IMR-90 (cell line): ENCODE data around the gene SNED1. TPM values are rescaled to one million over a fixed set of nuclear protein-coding genes. Genes with fewer than 3 reads are reported as not detected.

Experiments used
- ATAC-seq: fragments of 200-7000 bp; cut with Tn5 transposase; 2 replicates; pipeline ENCODE4 v1.9.1; 2020; ENCODE audit warnings: low read depth, mild to moderate bottlenecking, moderate library complexity
- BruUV-seq: library from RNA; stranded (reverse); fragments of 400-500 nt; replicated peaks from 2 replicates; lab custom pipeline; 2021; lab: Mats Ljungman, UMichigan
- CTCF ChIA-PET: fragments of 300-600 bp; formaldehyde crosslinking; extraction: SDS; loops from one replicate; lab custom pipeline; 2021; ENCODE audit warnings: antibody characterized with exemption; lab: Yijun Ruan, JAX
- POLR2A ChIA-PET: fragments of 300-600 bp; sonication (Branson Sonifier 250); formaldehyde crosslinking; loops from one replicate; lab custom pipeline; 2022; ENCODE audit warnings: antibody characterized with exemption; ENCODE audit not compliant: unreplicated experiment; lab: Charles Lee
- DNase-seq: peaks from one replicate; pipeline ENCODE4 v3.0.0; 2013
- H2AFZ ChIP-seq: replicated peaks from 2 replicates; pipeline ENCODE3; 2013; ENCODE audit warnings: low read length, mild to moderate bottlenecking; ENCODE audit not compliant: poor library complexity
- H2AK5ac ChIP-seq: 2 replicates; pipeline ENCODE4 v1.6.1; 2013; ENCODE audit warnings: low read depth, low read length, inconsistent platforms
- H2AK9ac ChIP-seq: replicated peaks from 2 replicates; pipeline ENCODE3; 2013; ENCODE audit warnings: mild to moderate bottlenecking, low read depth, low read length, moderate library complexity; ENCODE audit not compliant: poor library complexity
- H2BK120ac ChIP-seq: 2 replicates; pipeline ENCODE4 v1.6.1; 2013; ENCODE audit warnings: low read depth, low read length, inconsistent platforms
- H2BK15ac ChIP-seq: 3 replicates; pipeline ENCODE4 v1.6.1; 2013; ENCODE audit warnings: low read depth, low read length, inconsistent platforms
- H2BK20ac ChIP-seq: 2 replicates; pipeline ENCODE4 v1.6.1; 2013; ENCODE audit warnings: low read depth, mild to moderate bottlenecking, inconsistent platforms, low read length, moderate library complexity
- H2BK5ac ChIP-seq: 2 replicates; pipeline ENCODE4 v1.6.1; 2013; ENCODE audit warnings: mild to moderate bottlenecking, low read depth, low read length, inconsistent platforms; ENCODE audit not compliant: poor library complexity, severe bottlenecking
- H3K14ac ChIP-seq: replicated peaks from 2 replicates; pipeline ENCODE4 v1.6.1; 2013; ENCODE audit warnings: low read depth, low read length, inconsistent platforms
- H3K18ac ChIP-seq: 2 replicates; pipeline ENCODE4 v1.6.1; 2013; ENCODE audit warnings: low read depth, low read length, control low read depth
- H3K23ac ChIP-seq: 2 replicates; pipeline ENCODE4 v1.6.1; 2013; ENCODE audit warnings: low read depth, low read length, inconsistent platforms
- H3K27ac ChIP-seq: 2 replicates; pipeline ENCODE4 v1.5.1; 2013; ENCODE audit warnings: mild to moderate bottlenecking, control low read depth, low read length; ENCODE audit not compliant: insufficient read depth
- H3K27me3 ChIP-seq: 2 replicates; pipeline ENCODE4 v1.6.1; 2013; ENCODE audit warnings: low read length; ENCODE audit not compliant: control insufficient read depth, insufficient read depth
- H3K36me3 ChIP-seq: 2 replicates; pipeline ENCODE4 v1.6.1; 2013; ENCODE audit warnings: low read length, mixed read lengths; ENCODE audit not compliant: control insufficient read depth, insufficient read depth
- H3K4ac ChIP-seq: 2 replicates; pipeline ENCODE4 v1.6.1; 2013; ENCODE audit warnings: low read depth, low read length, inconsistent platforms
- H3K4me1 ChIP-seq: 2 replicates; pipeline ENCODE4 v1.6.1; 2013; ENCODE audit warnings: low read length, mixed read lengths; ENCODE audit not compliant: control insufficient read depth, insufficient read depth
- H3K4me2 ChIP-seq: 2 replicates; pipeline ENCODE4 v1.6.1; 2013; ENCODE audit warnings: low read depth, mild to moderate bottlenecking, control low read depth, low read length, moderate library complexity
- H3K4me3 ChIP-seq: 2 replicates; pipeline ENCODE4 v1.5.1; 2013; ENCODE audit warnings: low read depth, mild to moderate bottlenecking, control low read depth, low read length, moderate library complexity; ENCODE audit not compliant: insufficient read depth
- H3K56ac ChIP-seq: 2 replicates; pipeline ENCODE4 v1.6.1; 2013; ENCODE audit warnings: low read length, inconsistent platforms; ENCODE audit not compliant: insufficient read depth; ENCODE audit errors: extremely low read depth
- H3K79me1 ChIP-seq, 2 experiments: 2 replicates each; pipeline ENCODE4 v1.6.1; 2013; ENCODE audit warnings: low read length in 2 of 2, inconsistent platforms in 1 of 2, low read depth in 1 of 2
- H3K9ac ChIP-seq: 2 replicates; pipeline ENCODE4 v1.6.1; 2013; ENCODE audit warnings: low read depth, low read length, control low read depth
- H3K9me1 ChIP-seq: 2 replicates; pipeline ENCODE4 v1.6.1; 2013; ENCODE audit warnings: low read length, inconsistent platforms; ENCODE audit not compliant: insufficient read depth
- H3K9me3 ChIP-seq: 2 replicates; pipeline ENCODE4 v1.6.1; 2013; ENCODE audit warnings: low read length; ENCODE audit not compliant: control insufficient read depth, insufficient read depth
- H4K20me1 ChIP-seq: 2 replicates; pipeline ENCODE4 v1.6.1; 2013; ENCODE audit warnings: low read length, inconsistent platforms; ENCODE audit not compliant: insufficient read depth
- H4K5ac ChIP-seq: 2 replicates; pipeline ENCODE4 v1.6.1; 2013; ENCODE audit warnings: mild to moderate bottlenecking, low read depth, low read length, control low read depth
- H4K8ac ChIP-seq, 2 experiments: 2 replicates each; pipeline ENCODE4 v1.6.1; 2013; ENCODE audit warnings: low read depth in 2 of 2, low read length in 2 of 2, control low read depth in 1 of 2, inconsistent platforms in 1 of 2
- H4K91ac ChIP-seq: 2 replicates; pipeline ENCODE4 v1.6.1; 2013; ENCODE audit warnings: low read depth, low read length, inconsistent platforms; ENCODE audit not compliant: insufficient read depth
- CEBPB ChIP-seq: IDR thresholded peaks from 2 replicates; pipeline ENCODE4 v1.6.1; 2012; ENCODE audit warnings: low read depth, low read length, improper control_type of control experiment
- CHD1 ChIP-seq: IDR thresholded peaks from 2 replicates; pipeline ENCODE4 v1.6.1; 2012; ENCODE audit warnings: low read depth, low read length, improper control_type of control experiment
- MAZ ChIP-seq: IDR thresholded peaks from 2 replicates; pipeline ENCODE4 v1.6.1; 2012; ENCODE audit warnings: low read depth, mild to moderate bottlenecking, low read length, improper control_type of control experiment, moderate library complexity, borderline replicate concordance
- MXI1 ChIP-seq: IDR thresholded peaks from 2 replicates; pipeline ENCODE4 v1.6.1; 2012; ENCODE audit warnings: low read depth, mild to moderate bottlenecking, low read length, moderate library complexity, borderline replicate concordance
- NFE2L2 ChIP-seq: fragments of 150-350 bp; IDR thresholded peaks from 2 replicates; pipeline ENCODE4 v1.6.1; 2016; ENCODE audit warnings: low read depth, mild to moderate bottlenecking, low read length
- RCOR1 ChIP-seq: IDR thresholded peaks from 2 replicates; pipeline ENCODE4 v1.6.1; 2012; ENCODE audit warnings: mild to moderate bottlenecking, low read length, improper control_type of control experiment; ENCODE audit not compliant: insufficient replicate concordance
- WGBS, 2 experiments: methylation state at CpG; one replicate each; pipeline versions ENCODE4 v1.1.5 to v1.1.7; 2013; ENCODE audit warnings: missing lambda C conversion rate in 2 of 2; ENCODE audit not compliant: insufficient read length in 1 of 2; ENCODE audit errors: extremely low coverage in 2 of 2; 5-methylcytosine and 5-hydroxymethylcytosine counted together
- dilution Hi-C: fragments of 300-500 bp; cut with HindIII; formaldehyde crosslinking; loops from one replicate; pipeline ENCODE4 v1.14.3; 2018; ENCODE audit warnings: low sequenced_read_pairs; ENCODE audit not compliant: unreplicated experiment
- in situ Hi-C: fragments of 300-500 bp; cut with MboI; formaldehyde crosslinking; loops from 3 replicates; pipeline ENCODE4 v1.14.3; 2019; ENCODE audit warnings: low sequenced_read_pairs, inconsistent platforms, mixed read lengths
- intact Hi-C: fragments of 100-400 bp; cut with micrococcal nuclease; formaldehyde crosslinking; loops from 2 replicates; pipeline ENCODE4 v1.10.0; 2022
- polyA plus RNA-seq, 3 experiments: library from polyadenylated mRNA; depleted of rRNA; stranded (reverse); fragments of >200 nt; gene quantifications; 2 replicates each; pipeline ENCODE4 v1.2.3, GENCODE V29; 2012; ENCODE audit warnings: low replicate concordance in 1 of 3
- total RNA-seq: library from RNA; depleted of rRNA; stranded (reverse); fragments of >200 nt; gene quantifications from 2 replicates; pipeline ENCODE4 v1.2.3, GENCODE V29; 2012
- TF ChIP-seq, protein P1 (sequence below): fragments of 150-350 bp; IDR thresholded peaks from 2 replicates; pipeline ENCODE4 v1.6.1; 2017; ENCODE audit warnings: mild to moderate bottlenecking, antibody characterized with exemption, low read length, low read depth

The SNED1 gene
- total and polyA plus RNA-seq, 2 of the 4 experiments (the other 2 are of a cell fraction): 1.1 to 3.4 TPM

DNA sequence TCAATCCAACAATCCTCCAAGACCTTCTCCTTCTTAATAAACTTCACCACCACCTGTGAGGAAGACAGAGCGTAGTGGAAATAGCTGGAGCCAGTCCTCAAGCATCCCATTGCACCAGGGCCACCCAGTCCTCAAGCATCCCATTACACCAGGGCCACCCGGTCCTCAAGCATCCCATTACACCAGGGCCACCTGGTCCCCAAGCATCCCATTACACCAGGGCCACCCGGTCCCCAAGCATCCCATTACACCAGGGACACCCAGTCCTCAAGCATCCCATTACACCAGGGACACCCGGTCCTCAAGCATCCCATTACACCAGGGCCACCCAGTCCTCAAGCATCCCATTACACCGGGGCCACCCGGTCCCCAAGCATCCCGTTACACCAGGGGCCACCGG lies 116.9 kb downstream of the SNED1 start:
- TF ChIP-seq MAZ (no peak), RCOR1 (no peak), CHD1 (no peak), CEBPB (no peak), NFE2L2 (no peak), MXI1 (no peak)
- TF ChIP-seq, protein P1, sequence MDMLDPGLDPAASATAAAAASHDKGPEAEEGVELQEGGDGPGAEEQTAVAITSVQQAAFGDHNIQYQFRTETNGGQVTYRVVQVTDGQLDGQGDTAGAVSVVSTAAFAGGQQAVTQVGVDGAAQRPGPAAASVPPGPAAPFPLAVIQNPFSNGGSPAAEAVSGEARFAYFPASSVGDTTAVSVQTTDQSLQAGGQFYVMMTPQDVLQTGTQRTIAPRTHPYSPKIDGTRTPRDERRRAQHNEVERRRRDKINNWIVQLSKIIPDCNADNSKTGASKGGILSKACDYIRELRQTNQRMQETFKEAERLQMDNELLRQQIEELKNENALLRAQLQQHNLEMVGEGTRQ: no peak
- BruUV-seq: no TSS peak
- ATAC-seq: no peak
- Histone ChIP-seq H3K4me3 (no peak overlapping the region), H3K14ac (no peak overlapping the region), H3K9me1 (0 out of 2 replicates have a peak, but pooled peaks cover 3% of the 10 kb centered on the region), H4K8ac (no peak overlapping the region), H3K4me1 (no peaks in the 10 kb centered on the region), H2BK5ac (no peak overlapping the region), H3K79me1 (0 out of 4 replicates have a peak, but pooled peaks cover 0 to 2% of the 10 kb centered on the region in 2 experiments), H4K20me1 (no peaks in the 10 kb centered on the region), H3K18ac (no peak overlapping the region), H2AFZ (no peak overlapping the region), H2BK20ac (no peak overlapping the region), H3K4ac (no peak overlapping the region), H3K23ac (no peak overlapping the region), H2AK9ac (no peak overlapping the region), H2BK15ac (no peak overlapping the region), H4K91ac (no peak overlapping the region), H4K5ac (no peak overlapping the region), H2AK5ac (no peak overlapping the region), H3K4me2 (no peak overlapping the region), H2BK120ac (no peak overlapping the region), H3K36me3 (peaks cover 1% of the 10 kb centered on the region; the same call in 1 of the 2 replicates), H3K27me3 (no peaks in the 10 kb centered on the region), H3K9me3 (no peaks in the 10 kb centered on the region), H3K9ac (no peak overlapping the region), H3K27ac (no peak overlapping the region), H3K56ac (no peak overlapping the region)
- dilution Hi-C loops: no loop called here
- in situ Hi-C loops: no loop called here
- CTCF ChIA-PET: no interaction called here
- 66% methylated on average over 6 of the region's 8 CpGs; no CpG with 5 or more reads in 1 of the 2 experiments for WGBS, 2 experiments
- DNase-seq: no peak
- intact Hi-C loops: no loop called here
- POLR2A ChIA-PET: no interaction called here
